ENCODE measurements around the gene LUZP1. TPM values are rescaled to one million over a fixed set of nuclear protein-coding genes. Genes with fewer than 3 reads are reported as not detected.

LUZP1 gene
- polyA plus RNA-seq, 1 donor, result 12.5 TPM

DNA sequence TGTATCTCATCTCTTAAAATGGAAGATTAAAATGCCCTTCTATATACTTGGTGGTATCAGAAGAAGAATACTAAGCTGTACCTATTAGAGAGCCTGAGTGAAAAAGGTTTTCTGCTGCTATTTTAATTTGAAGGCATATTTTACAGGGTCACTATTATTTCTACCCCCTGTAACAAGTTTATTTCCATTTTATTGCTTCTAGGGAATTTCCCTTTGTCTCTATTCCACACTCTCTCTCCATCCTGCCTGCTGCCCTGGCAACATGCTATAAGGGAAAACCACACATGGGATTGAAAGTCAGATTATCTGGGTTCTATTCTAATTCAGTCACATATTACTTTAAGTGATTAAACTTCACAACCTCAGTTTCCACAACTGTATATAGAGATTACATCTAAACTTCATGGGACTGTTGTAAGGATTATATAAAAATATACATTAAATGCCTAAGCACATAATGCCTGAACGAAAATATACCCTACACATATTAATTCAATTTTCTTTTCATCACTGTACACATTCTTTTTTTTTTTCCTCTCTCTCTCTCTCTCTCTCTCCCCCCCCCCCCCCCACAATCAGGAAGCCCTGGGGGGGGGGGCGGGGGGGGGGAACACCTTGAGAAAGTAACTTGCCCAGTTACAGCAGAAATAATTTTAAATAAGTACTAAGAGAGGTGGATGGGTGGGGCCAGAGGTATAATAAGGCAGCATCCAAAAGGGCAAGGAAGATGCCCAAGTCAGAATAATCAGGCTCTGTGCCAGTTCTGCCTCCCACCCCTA, 51.5 kb downstream of the LUZP1 start:
- no peak for DNase-seq (ENCODE audit: low read depth)

DNA sequence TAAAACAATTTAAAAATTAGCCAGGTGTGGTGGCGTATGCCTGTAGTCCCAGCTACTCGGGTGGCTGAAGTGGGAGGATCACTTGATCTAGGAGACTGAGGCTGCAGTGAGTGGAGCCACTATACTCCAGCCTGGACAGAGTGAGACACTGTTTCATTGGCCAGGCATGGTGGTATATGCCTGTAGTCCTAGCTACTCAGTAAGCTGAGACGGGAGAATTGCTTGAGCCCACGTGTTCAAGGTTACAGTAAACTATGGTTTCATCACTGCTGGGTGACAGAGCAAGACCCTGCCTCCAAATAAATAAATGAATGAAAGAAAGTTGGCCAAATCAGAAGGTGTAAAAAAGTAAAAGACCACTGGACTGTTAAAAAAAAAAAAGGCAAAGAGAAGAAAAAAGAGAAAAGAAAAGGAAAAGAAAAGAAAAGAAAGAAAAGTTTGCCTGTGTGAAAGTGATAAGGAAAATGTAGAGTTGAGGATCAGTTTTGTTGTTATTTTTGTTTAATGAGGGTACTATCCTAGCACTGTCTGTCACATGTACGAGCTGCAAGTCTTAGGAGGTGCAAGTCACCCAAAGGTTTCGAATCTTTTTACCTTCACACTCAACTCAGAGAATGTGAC, 52.3 kb downstream of the LUZP1 start:
- DNase-seq (ENCODE audit: low read depth), result no peak

DNA sequence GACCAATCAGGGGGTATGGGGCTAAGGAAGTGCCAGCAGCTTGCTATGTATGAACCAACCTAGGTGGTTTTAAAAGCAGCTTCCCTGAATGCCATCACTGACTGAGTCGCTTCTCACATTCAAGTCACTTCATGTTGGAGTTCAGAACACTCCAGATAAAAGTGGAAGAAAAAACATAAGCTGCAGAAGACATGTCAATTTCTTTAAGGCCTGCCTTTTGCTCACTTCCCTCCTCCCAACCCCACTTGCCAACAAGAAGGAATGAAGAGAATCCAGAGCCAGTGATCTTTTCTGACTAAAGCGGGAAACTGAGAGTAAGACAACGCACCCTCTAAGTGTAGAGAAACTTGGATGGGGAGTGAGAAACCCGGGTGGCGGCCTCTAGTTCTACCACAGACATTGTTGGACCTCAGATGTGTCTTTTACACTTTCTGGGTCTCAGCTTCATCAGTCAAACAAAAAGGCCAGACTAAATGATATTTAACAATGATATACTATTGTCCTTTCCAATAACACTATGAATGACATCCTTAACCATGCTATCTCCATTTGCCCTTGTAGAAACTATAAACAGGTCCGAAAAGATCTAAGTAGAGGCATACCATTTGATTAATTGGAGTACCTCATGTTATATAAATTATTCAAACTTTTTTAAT, 54.1 kb downstream of the LUZP1 start:
- DNase-seq (ENCODE audit: low read depth), result no peak

DNA sequence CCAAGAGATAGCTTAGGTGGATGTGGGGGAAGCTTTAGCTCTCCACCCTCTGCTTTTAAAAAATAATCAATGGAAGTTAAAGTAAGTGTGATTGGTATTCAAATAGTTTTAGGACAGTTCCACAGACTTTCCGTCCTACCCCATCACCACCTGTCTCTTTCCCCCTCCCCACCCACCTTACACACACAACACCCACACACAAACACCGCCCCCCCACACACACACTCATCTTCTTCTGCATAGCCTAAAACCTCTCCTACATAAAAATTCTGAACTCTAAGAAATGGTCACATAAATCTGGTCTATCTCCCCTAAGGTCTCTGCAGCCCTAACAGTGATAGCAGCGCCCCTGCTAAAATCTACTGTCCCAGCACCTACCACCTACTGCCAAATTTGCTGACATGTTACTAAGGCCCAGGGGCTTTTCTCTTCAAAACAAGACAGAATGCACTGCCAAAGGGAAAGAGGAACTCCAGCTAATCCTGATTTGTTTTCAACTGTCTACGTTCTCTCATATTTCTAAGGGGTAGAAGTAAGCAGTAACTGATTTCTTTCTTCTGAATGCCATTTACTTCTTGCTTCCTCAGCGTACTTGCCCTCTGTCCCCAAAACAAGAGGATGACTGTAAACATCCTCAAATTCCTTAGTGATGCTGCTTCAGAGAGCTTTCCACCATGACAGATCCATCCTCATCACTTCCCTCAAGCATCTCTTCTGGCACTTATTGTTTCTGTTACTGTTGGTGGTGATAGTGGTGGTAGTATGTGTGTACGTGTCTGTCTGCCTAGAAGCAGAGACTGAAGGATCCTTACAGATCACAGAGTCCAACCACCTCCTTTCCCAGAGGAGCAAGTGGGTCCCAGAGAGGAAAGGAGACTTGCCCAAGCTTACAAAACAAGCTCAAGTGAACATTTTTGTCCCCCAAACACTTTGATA, 56.8 kb downstream of the LUZP1 start:
- no peak for DNase-seq (ENCODE audit: low read depth)

DNA sequence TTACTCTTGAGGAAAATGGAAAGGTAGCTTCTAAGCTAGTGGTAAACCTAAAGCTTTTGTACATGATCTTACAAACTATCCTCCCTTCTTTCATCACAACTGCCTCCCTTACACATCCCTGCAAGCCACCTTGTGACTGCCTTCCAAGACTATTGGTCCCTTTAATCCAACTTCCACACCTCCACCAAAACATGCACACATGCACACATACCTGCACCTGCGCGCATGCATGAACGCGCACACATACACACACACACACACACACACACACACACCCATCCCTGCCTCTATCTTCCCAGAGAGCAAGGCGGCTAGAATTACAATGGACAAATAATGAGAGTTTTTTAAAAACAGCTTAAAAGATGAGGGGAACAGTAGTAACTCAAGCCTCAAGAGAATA, 58.3 kb downstream of the LUZP1 start:
- DNase-seq (ENCODE audit: low read depth), result no peak

DNA sequence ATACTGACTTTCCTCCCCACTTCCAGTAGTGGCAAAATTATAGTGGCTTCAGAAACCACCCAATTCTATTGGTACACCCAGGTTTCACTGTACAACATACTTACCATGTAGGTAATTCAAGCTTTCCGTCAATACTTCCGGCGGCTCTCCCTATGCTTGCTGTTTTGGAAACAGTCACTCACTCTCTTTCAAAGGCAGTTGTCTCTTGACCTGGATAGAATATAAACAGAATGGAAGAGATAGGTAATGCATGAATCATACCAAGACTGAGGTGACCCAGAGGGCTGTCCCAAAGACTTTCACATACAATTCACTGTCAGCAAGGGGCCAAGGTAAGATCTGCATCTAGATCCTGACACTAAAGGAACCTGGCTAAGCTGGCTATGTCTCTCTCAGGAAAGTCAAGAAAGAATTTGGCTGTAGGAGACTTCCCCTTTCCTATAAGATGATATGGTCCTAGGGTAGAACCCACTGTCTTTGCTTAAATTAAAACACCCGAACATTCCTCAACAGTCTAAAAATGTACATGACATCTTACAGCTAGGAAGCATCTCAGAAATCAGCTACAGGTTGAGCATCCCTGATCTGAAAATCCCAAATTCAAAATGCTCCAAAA, 59.6 kb downstream of the LUZP1 start:
- DNase-seq (ENCODE audit: low read depth), result no peak

DNA sequence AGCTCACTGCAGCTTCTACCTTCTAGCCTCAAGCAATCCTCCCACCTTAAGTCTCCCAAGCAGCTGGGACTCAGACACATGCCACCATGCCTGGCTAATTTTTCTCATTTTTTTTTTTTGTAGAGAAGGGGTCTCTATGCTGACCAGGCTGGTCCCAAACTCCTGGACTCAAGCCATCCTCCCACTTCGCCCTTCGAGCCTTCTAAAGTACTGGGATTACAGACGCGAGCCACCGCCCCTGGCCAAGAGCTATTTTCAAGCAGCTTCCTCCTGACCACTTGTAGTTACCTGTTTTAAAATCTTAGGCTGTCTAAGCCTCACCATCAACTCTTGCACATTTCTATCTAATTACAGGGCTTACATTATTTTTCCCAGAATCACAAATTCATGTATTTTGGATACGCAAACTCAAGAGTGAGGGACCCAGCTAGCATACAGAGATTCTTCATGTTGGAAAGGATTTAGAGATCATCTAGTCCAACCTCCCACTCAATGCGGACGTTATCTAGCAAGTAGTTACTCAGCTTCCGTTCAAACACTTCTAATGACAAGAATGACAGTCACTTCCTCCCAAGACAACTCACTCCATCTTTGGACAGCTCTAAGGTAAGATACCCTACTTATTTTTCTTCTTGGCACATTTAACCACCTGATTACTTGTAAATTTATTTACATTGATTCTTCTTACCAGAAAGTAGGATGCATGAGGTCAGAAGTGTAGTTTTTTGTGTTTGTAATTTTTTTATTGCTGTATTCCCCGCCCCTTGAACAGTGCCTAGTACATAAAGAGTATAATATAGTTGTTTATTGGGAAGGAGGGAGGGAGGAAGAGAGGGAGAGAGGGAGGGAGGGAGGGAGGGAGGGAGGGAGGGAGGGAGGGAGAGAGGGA, 65.4 kb downstream of the LUZP1 start:
- no peak for DNase-seq (ENCODE audit: low read depth)

DNA sequence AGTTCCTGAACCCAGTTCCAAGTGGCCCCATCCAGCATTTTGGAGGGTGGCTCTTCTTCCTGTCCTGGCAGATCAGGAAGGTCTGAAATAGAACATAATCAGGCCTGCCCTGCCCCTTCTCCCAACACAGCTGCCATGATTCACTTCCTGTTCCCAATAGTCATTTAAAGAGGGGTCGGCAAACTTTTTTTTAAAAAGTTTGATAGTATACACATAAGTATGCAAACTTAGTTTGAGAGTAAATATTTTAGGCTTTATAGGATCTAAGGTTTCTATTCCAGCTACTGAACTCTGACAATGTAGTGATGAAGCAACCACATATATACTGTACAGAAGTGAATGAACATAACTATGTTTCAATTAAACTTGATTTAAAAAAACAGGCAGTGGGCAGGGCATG, 66.4 kb downstream of the LUZP1 start:
- no peak for DNase-seq (ENCODE audit: low read depth)

DNA sequence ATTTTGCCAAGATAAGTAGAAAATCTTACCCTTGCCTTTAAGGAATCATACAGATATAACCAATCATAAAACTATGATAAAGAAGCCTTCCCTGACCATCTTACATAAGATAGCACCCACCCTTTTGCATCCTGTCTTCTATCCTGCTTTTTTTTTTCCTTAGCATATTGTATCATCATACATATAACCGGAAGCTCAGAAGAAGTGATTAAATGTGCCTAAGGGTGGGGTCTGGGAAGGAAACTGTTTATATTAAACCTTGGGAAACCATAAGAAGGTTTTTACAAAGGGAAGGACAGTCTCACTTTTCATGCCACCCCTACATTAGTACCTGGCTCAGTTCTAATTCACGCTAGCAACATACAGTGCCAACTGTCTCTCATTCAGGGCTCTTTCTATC, 66.8 kb downstream of the LUZP1 start:
- no peak for DNase-seq (ENCODE audit: low read depth)

DNA sequence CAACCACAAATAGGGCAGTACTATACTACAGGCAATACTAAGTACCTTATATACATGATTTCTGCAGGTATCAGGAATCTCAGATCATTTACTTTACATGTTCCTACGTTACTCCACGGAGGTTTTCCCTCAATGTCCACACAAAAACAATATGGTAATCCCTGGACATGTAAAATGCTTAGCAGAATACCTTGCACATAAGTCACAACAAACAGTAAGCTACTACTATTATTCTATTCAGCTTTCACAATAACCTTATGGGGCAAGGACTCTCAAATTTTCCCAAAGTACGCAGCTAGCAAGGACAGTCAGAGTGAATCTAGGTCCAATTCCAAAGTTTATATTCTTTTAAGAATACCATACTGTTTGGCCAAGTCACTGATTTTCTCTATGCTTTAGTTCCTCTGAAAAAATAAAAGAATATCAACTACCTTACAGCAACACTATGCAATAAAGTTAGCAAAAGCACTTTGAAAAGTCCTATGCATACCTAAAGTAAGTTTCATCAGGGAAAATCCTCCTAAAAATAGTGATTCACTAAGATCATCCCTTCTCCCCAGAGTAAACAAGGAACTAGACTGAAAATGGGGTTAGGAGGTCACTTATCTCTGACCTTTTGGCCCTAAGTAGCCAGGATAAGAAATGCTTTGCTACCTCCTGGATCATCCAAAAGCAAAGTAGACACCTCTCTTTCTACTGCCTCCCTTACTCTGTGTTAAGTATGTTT, 67.4 kb downstream of the LUZP1 start:
- no peak for DNase-seq (ENCODE audit: low read depth)

DNA sequence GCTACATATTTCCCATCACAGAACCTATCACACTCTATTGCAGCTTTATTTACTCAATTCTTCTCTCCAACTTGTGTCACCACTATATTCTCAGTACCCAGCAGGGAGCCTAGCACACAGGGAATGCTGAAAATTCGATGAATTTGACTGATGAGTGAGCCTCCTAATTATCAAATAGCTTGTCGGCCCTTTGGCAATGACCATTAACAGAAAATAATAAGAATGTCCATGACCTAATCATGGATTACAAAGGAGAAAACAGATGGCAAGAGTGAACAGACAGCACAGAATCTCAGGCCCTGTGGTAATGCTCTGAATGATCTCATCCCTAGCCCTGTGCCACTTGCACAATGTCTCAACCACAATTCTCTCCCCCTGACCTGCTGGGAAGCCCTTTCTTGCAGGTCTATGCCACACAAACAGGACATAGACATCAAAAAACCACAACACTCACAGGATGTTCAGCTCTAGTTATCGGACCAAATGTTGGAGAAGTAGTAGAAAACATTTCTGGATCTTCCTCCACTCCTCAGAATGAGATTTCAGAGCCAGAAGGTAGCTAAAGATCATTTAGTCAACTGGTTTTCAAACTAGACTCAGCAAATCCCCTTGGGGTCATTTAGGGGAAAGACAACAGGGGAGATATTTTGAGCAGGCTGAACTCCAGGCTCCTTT, 68.4 kb downstream of the LUZP1 start:
- DNase-seq (ENCODE audit: low read depth), result no peak

DNA sequence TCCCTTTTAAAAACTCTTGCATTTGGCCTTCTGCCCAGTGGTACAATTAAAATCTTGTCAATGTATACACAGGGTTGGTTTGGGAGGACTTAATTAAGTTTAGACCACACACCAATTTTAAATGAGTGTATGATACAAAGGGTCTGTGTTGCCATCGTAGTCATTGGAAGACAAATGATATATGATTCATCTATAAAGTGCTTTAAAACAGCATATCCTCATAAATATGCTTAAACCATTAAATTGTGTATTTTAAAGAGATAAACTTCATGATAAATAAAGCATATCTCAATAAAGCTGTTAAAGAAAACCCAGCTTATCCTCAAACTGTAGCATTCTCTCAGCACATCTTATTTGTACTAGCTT, 69.5 kb downstream of the LUZP1 start:
- no peak for DNase-seq (ENCODE audit: low read depth)

DNA sequence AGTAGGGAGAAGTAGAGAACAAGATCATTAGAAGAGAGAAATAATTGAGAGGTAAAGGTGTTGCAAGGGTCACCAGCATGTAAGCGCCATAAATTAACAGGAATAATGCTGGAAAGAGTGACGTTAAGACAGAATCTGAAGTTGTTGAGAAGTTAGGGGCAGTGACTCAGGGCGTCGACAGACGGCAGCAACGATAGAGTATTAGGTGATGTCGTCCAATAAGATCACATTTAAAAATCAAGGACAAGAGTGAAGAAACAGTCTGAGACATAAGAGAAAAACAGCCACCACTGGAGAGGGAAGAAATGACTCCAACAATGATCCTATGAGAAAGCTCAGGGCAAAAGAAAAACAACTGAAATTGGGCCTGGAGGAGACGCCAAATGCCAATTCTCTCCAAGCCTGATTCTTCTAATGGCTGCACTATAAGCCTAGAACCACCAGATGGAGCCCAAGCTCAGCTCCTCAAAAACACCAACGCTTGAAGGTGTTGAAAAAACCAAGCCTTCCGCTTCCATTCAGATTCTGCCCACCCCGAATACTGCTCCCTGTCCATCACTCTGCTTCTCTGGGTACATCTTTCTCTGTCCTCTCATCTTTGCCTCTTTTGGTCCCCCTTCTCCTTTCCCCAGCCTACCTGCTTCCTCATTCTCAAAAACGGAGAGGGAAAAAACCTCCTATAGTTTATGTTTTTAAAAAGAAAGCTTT, 70.0 kb downstream of the LUZP1 start:
- peak; percentile 51 for DNase-seq (ENCODE audit: low read depth)

DNA sequence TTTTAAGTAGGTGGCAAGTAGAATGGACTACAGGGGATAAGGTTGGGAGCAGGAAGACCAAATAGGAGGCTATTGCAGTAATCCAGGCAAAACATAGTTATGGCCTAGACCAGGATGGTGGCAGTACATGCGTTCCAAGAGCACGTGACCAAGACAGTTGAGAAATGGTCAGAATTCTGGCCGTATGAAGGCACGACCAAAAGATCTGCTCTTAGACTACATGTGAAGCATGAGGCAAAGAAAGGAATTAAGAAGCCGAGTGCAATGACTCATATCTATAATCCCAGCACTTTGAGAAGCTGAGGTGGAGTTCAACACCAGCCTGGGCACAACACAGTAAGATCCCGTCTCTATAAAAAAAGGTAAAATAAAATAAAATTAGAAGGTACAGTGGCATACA, 71.3 kb downstream of the LUZP1 start:
- DNase-seq (ENCODE audit: low read depth), result no peak

DNA sequence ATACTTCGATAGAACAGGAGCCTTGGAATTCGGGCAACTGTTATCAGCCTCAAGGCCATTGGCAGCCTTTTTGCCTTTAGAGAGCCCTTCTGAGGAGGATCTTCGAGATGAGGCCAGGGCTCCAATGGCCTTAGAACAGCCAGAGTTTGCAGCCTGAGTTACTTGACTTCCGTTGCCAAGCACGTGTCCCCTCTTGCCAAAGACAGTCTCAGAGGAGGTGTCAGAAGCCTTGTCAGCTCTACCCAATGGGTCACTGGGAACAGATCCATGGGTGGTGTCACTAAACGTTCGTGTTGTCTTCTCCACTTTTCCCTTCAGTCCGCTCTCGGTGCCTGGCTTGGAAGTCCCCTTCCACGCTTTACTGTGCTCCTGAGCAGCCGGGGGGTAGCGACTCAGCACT, 76.2 kb downstream of the LUZP1 start:
- DNase-seq (ENCODE audit: low read depth), result no peak

DNA sequence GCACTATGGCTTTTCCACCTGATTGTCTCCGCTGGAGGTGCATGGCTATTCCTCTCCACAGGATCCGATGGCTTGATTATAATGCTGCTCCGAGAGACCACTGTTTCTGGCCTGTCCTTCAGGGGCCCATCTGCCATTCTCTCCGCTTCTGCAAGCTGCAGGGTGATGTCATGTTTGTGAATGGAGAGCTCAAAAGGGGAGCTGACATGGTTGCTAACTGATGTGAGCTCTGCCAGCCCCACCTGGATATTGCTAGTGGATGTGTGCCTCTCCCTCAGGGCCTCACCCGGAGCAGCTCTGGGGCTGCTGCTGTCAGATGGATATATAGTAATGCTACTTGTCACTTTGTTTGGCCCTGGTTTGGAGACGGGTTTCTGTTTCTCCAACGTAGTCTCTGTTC, 77.1 kb downstream of the LUZP1 start:
- DNase-seq (ENCODE audit: low read depth), result no peak

DNA sequence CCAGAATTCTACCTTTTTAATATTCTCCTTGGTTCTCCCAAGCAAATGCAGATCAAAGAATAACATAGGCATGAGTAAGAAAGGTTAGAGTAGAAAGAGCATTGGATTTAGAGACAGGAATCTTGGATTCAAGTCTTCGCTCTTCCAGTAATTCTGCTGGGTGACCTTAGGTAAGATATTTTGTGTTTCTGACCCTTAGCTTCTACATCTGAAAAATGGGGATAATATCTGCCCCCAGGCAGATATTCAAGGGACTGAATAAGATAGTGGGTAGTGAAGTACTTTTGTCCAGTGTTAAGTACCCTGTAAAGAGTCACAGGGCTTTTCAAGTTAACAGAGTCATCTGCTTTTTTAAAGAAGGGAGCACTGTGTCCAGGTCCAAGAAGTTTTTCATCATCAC, 78.6 kb downstream of the LUZP1 start:
- no peak for DNase-seq (ENCODE audit: low read depth)

DNA sequence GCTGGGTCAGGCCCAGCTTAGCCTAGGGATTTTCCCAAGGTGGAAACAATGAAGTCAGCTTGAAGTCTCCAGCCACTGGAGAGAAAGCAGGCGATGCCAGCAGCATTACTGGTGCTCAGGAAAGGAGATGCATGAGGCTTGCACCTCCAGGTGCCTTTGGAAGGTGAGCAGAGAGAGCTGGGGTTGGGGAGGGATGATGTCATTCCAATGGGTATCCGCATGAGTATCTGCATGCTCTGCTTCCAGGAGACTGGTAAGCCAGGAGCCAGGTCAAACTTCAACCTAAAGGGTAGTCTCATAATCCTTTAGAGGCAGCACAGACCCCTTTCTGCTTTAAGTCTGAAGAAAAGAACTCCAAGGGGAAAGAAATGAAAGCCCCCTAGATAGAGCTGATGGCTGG, 80.6 kb downstream of the LUZP1 start:
- DNase-seq (ENCODE audit: low read depth), result no peak

DNA sequence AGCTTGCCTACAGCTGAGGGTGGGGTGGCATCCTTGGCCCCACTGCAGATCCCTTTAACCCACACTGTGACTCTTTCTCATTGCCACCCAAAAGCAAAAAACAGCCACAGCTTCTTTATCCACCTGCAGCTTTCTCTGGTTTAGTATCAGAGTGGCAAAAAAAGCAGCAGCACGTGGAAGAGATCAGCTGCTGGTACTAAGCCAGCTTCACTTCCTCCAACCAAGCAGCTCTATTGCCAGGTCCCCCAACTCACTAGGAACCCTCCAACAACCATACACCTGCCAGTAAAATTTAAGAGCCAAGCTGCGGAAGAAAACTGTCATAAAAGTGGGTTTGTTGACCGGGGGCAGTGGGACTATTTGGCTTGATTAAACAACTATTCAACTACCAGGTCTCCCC, 83.0 kb downstream of the LUZP1 start:
- no peak for DNase-seq (ENCODE audit: low read depth)

Data from forelimb muscle (tissue), 1 donor.